Measurements from ENCODE around the gene LAMB1. TPM values are rescaled to one million over a fixed set of nuclear protein-coding genes. Genes with fewer than 3 reads are reported as not detected.

Gene LAMB1
- total RNA-seq, 1 donor: 332 TPM

DNA sequence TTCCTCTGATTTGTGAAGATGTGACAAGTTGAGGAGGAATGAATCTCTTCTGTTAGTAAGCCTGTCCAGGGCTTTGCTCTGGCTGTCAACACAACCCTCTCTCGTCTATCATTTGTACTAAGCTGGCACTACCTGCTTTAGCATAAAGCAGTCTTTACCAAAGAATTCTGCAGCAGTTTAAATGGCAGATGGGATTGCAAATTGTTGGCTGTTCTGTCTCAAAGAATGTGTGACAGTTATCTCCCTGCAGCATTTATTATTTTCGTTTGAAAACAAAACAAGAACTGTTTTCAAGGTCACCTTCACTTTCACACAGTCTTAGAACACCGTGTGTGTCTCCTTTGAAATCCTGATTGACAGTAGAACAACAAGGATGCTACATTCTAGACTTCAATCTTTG, 4.8 kb upstream of the LAMB1 start:
- no peak for DNase-seq (ENCODE audit: low read depth)
- TF ChIP-seq, protein P1, sequence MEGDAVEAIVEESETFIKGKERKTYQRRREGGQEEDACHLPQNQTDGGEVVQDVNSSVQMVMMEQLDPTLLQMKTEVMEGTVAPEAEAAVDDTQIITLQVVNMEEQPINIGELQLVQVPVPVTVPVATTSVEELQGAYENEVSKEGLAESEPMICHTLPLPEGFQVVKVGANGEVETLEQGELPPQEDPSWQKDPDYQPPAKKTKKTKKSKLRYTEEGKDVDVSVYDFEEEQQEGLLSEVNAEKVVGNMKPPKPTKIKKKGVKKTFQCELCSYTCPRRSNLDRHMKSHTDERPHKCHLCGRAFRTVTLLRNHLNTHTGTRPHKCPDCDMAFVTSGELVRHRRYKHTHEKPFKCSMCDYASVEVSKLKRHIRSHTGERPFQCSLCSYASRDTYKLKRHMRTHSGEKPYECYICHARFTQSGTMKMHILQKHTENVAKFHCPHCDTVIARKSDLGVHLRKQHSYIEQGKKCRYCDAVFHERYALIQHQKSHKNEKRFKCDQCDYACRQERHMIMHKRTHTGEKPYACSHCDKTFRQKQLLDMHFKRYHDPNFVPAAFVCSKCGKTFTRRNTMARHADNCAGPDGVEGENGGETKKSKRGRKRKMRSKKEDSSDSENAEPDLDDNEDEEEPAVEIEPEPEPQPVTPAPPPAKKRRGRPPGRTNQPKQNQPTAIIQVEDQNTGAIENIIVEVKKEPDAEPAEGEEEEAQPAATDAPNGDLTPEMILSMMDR (IDR thresholded peaks at IDR 0.05; ENCODE audit: insufficient read depth, low read length): no peak
- no peak overlapping the region for H3K4me3 ChIP-seq (ENCODE audit: low read depth, low read length)

DNA sequence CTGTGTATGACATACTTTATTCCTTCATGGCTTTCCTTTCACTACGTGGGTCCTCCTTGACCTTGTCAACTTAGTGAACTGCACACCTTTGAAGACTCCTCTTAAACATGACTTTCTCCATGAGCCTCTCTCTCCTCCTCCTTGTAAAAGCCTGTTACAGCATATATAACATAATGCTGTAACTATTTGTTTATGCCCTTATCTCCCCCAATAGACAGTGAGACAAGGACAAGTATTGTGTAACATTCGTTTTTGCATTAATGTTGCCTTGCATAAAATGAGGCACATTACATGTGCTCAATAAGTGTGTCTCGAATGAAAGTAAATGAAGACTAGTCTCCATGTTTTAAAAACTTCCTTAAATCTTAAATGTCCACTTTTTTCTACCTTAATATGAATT, 4.3 kb upstream of the LAMB1 start:
- H3K4me3 ChIP-seq (ENCODE audit: low read depth, low read length): no peak overlapping the region
- no peak for DNase-seq (ENCODE audit: low read depth)
- TF ChIP-seq, protein P1 (IDR thresholded peaks at IDR 0.05; ENCODE audit: insufficient read depth, low read length): no peak

DNA sequence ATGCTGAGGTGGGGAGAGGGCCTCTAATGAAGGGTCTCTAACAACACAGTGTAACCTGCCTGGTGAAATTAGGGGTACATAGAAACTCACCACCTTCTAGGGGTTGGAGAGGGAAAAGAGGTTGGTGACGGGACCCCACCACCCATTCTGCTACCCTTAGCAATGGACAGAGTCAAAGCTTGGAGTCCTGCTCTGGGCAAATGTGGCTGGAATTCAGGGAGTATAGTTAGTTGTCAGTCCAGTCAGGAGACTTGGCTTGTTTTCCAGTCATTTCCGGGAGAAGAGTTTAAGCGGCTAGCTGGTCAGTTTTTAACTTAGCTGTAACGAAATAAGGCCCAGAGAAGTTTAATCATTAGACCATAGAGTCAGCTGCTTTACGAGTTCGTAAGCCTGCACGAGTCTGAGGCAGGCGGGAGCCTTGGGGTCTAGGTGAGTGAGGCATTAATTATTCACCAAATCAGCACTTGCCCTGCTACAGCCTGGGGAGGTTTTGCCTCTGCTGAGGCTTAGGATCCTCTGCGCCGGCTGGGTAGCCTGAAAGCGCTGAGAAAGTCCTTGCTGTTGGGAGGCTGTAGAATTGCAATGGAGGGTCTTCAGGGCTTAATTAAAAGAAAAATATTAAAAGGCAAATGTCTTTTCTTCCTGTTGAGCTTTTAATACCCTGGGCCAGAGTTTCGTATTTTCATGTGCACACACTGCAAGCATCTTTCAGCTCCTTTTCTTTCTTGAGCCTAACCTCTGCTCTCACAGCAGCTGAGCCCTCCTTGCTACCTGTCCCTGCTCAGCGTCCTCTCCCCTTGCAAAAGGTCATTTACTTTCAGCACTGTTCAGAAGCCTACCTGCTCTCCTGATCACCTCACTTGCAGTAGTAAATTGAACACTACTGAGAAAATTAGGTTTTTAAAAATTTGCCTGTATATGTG, 1.5 kb upstream of the LAMB1 start:
- no peak overlapping the region for H3K4me3 ChIP-seq (ENCODE audit: low read depth, low read length)
- TF ChIP-seq, protein P1 (IDR thresholded peaks at IDR 0.05; ENCODE audit: insufficient read depth, low read length): no peak
- DNase-seq (ENCODE audit: low read depth): peak; percentile 77

DNA sequence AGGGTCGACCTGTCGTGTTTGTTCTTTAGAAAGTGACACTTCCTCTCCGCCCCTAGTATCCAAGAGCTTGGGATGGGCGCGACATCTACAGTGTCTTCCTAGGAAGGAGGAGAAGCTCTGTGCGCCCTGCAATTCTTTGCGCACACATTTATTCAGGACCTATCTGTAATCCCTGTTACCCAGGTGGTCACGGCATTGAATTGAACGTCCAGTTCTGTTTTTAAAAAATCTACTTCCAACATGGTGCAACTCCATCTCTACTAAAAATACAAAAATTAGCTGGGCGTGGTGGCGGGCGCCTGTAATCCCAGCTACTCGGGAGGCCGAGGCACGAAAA, 606 bp upstream of the LAMB1 start:
- DNase-seq (ENCODE audit: low read depth): no peak
- TF ChIP-seq, protein P1 (IDR thresholded peaks at IDR 0.05; ENCODE audit: insufficient read depth, low read length): no peak
- H3K4me3 ChIP-seq (ENCODE audit: low read depth, low read length): peak overlapping the region; percentile 82

DNA sequence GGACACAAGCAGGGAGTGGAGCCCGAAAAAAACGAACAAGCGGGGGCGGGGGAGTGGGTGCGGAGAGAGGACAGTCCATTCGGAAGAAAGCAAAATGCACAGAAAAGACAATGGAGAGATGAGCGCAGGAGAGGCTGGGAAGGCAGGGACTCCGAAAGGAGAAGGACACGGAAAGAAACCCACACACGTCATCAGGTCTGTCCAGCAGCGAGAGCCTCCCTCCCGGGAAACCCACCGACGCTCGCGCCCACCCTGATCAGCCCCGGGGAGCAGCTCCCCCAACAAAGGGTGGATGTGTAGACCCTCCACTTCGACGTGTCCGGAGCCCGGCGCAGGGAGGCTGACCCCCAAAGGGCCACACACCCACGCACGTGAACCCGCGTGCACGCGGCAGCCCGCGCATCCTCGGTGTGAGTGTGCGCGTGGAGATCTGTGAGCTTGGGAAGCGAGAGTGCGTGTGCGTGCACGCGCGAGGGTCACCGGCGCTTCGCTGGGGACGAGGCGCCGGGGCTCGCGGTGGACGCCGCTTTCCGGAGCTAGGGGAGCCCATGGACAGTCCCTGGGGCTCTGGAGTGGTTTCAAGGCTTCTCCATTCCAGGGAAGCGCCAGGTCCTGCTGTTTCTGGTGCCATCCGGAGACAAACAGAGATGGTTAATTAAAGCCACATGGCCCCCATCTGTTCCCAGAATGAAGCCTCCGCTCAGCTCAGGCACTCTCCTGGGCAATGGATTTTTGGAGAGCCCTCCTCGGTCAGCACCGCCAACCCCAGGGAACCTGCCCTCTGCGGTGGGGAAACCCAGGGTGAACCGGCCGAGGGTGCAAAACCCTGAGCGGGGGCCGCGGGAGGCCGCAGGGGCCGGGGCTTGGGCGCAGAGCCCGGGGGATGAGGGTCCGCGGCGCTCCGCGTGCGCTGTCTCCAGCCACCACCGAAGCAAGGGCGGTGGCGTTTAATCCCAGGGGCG, 916 bp downstream of the LAMB1 start:
- H3K4me3 ChIP-seq (ENCODE audit: low read depth, low read length): peak overlapping the region; percentile 82
- TF ChIP-seq, protein P1 (IDR thresholded peaks at IDR 0.05; ENCODE audit: insufficient read depth, low read length): no peak
- DNase-seq (ENCODE audit: low read depth): peak; percentile 53

DNA sequence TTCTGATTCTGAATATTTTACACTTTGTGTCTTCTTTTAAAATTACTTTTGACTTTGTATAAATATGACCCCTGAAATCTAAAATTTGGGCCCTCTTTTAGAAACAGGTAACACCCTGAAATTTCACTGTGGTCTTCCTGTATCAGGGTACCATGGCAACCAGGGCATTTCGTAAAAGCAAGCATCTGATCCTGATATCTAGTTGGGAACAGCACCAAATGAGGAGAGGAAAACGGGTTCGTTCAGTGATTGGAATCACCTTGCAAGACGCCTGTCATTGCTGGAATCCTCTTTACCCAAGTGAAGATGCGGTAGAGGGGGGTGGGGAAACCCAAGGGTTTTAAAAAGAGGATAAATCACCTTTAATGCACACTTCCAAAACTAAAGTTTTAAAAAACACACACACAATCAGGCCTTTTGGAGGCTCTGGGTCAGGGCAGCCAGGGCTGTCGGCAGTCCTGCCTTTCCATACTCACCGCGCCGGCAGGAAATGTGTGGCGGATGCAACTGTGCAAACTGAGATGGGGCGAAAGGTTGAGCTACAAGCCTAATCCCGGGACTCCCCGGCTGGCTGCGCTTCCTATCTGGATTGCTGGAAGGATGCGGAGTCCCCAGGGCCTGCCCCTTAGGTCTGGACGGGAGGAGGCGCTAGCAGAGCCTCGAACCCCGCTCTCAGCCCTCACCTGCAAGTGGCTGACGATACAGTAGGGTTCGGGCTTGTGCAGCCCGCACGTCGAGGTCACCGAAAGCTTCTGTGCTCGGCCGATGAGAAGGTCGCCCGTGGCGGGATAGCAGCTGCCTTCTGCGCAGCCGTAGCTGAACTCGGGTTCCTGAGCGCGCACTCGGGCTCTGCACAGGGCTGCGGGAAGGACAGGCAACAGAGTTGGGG, 1.8 kb downstream of the LAMB1 start:
- peak overlapping the region; percentile 82 for H3K4me3 ChIP-seq (ENCODE audit: low read depth, low read length)
- DNase-seq (ENCODE audit: low read depth): peak; percentile 33
- TF ChIP-seq, protein P1 (IDR thresholded peaks at IDR 0.05; ENCODE audit: insufficient read depth, low read length): no peak

Data from fibroblast of the aortic adventitia (primary cell).